ENCODE results near the gene ERN1.

ERN1 gene

DNA sequence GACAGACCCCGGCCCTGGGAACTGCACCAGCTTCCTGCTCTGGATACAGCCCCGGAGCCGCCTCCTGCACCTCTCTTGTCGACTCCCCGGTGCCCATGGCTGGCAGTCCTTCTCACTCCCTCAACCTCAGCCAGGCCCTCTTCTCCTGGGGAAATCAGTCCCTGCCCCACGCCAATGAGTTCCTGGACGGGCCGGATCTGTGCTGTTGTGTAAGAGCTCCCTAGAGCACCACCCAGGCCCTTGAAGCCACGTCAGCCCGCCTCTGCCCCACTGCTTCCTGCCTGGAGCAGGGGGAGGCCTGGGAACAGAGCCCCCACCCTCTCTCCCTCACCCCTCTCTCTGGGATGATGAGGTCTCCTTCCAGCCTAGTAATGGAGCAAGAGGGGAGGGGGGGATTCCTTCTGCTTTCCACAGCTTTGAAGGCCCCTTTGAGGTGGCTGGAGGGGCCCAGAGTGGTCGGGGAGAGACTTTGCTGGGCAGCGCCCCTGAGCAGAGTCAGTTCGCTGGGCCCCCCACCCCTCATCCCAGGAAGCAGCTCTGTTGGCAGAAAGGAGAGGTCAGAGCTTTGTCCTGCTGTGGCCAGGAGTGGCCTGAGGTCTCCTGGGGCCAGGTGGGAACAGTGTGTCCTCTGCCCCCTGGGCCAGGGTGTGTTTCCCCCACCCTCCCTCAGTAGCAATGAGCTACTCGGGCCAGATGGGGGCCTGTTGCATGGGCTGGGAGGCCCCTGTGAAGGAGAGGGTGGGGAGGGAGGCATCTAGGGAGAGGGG is 128.0 kb downstream of the ERN1 start:
- no peak overlapping the region for H3K4me3 ChIP-seq (ENCODE audit: low read length)
- no peaks in the 10 kb centered on the region for H3K27me3 ChIP-seq (ENCODE audit: control insufficient read depth, insufficient read depth, low read length)
- H3K27ac ChIP-seq (ENCODE audit: low read length): no peak overlapping the region
- H3K4me1 ChIP-seq (ENCODE audit: control insufficient read depth, insufficient read depth, low read length): peaks cover 2% of the 10 kb centered on the region
- WGBS (ENCODE audit: insufficient coverage, insufficient read length): no CpG with 5 or more reads among the region's 14 CpGs
- H3K36me3 ChIP-seq (ENCODE audit: control insufficient read depth, insufficient read depth, low read length): no peaks in the 10 kb centered on the region
- DNase-seq (ENCODE audit: low read depth, low spot score): no peak
- H3K9me3 ChIP-seq (ENCODE audit: control insufficient read depth, insufficient read depth, low read length): no peaks in the 10 kb centered on the region

DNA sequence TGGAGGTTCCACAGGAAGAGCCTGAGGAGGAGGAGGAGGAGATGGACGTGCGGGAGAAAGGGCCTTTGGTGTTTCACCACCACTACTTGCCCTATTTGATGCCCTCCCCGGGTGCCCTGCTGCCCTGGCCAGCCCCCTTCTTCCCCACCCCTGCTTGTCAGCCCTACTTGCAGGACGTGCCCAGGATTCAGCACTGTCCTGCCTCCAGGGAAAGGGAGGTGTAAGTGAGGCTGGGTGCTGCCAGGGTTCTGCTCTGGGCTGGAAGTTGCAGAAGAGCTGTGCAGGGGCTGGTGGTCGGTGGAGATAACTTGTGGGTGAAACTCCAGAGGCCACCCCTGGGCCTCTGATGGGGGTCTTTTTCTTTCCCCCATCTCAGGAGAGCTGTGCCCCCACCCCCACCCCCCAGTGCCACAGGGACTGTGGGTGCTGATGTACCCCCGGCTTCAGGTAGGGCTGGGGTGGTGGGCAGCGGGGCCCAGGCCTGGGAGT is 128.8 kb downstream of the ERN1 start:
- no peak for DNase-seq (ENCODE audit: low read depth, low spot score)
- WGBS (ENCODE audit: insufficient coverage, insufficient read length): no CpG with 5 or more reads among the region's 7 CpGs
- H3K4me3 ChIP-seq (ENCODE audit: low read length): no peak overlapping the region
- peaks cover 2% of the 10 kb centered on the region for H3K4me1 ChIP-seq (ENCODE audit: control insufficient read depth, insufficient read depth, low read length)
- no peaks in the 10 kb centered on the region for H3K9me3 ChIP-seq (ENCODE audit: control insufficient read depth, insufficient read depth, low read length)
- no peaks in the 10 kb centered on the region for H3K36me3 ChIP-seq (ENCODE audit: control insufficient read depth, insufficient read depth, low read length)
- H3K27ac ChIP-seq (ENCODE audit: low read length): no peak overlapping the region
- no peaks in the 10 kb centered on the region for H3K27me3 ChIP-seq (ENCODE audit: control insufficient read depth, insufficient read depth, low read length)

DNA sequence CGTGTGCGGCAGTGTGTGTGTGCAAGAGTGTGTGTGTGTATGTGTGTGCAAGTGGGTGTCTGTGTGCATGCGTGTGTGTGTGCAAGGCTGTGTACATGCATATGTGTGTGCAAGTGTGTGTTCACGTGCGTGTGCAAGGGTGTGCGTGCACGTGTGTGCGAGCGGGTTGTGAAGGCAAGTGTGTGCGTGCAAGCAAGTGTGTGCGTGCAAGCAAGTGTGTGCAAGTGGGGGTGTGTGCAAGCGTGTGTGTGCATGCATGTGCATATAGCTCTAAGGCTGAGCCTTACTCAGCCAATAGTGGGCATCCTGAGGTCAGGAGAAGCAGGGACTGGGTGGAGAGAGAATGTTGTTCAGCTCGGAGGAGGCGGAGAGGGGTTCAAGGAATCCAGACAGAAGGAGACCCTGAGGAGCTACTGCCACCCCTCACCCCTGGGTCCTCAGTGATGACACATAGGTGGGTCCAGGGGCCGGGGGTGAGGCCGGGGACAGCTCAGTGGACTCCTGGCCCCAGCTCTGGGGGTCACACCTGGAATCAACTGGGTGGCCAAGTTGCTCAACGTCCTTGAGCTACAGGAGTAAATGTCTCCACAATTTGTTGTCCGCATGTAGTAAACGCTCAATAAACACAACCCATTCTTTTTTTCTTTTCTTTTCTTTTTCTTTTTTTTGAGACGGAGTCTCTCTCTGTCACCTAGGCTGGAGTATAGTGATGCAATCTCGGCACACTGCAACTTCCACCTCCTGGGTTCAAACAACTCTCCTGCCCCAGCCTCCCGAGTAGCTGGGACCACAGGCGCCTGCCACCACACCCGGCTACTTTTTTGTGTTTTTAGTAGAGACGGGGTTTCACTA is 130.0 kb downstream of the ERN1 start:
- H3K4me1 ChIP-seq (ENCODE audit: control insufficient read depth, insufficient read depth, low read length): peaks cover 2% of the 10 kb centered on the region
- WGBS (ENCODE audit: insufficient coverage, insufficient read length): no CpG with 5 or more reads among the region's 25 CpGs
- no peak for DNase-seq (ENCODE audit: low read depth, low spot score)
- no peaks in the 10 kb centered on the region for H3K27me3 ChIP-seq (ENCODE audit: control insufficient read depth, insufficient read depth, low read length)
- H3K27ac ChIP-seq (ENCODE audit: low read length): no peak overlapping the region
- H3K36me3 ChIP-seq (ENCODE audit: control insufficient read depth, insufficient read depth, low read length): no peaks in the 10 kb centered on the region
- H3K9me3 ChIP-seq (ENCODE audit: control insufficient read depth, insufficient read depth, low read length): no peaks in the 10 kb centered on the region
- no peak overlapping the region for H3K4me3 ChIP-seq (ENCODE audit: low read length)

DNA sequence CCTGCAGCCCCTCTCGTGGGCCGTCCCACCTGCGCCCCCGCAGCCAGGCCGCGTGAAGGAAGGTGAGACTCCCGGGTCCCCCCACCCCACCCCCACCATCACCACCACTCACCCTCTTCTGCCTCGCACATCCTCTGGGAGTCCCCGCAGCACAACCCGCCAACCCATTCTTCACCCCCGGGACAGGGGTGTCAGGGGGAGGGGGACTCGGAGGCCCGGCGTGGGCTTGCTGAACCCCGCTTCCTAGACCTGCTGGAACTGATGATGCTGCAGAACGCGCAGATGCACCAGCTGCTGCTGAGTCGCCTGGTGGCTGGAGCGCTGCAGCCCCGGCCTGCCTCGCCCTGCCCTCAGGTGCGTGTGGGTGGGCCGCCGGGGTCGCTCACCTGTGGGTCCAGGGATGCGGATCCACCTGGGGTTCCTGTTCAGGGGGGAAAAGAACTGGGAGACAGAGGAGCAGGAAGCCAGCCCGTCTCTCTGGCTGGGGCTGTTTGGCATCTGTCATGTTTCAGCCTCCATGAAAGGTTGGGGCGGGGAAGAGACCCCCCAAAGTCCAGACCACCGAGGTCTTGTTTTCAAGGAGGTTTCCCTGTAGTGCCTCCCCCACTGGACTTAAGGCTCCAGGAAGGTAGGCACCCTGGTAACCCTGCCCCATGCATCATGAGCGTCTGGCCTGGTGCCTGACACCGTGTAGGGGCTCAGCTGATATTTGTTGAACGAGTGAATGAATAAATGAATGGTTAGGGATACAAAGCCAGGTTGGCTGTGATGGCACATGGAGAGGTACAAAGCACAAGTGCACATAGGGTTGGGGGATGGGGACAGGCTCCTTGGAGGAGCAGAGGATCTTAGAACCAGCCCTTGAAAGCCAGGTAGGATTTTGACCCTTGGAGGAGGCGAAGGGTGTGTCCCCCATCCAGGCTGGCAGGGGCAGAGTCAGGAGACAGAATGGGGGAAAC is 130.9 kb downstream of the ERN1 start:
- Histone ChIP-seq H3K27ac (ENCODE audit: low read length) (no peak overlapping the region), H3K27me3 (ENCODE audit: control insufficient read depth, insufficient read depth, low read length) (no peaks in the 10 kb centered on the region)

DNA sequence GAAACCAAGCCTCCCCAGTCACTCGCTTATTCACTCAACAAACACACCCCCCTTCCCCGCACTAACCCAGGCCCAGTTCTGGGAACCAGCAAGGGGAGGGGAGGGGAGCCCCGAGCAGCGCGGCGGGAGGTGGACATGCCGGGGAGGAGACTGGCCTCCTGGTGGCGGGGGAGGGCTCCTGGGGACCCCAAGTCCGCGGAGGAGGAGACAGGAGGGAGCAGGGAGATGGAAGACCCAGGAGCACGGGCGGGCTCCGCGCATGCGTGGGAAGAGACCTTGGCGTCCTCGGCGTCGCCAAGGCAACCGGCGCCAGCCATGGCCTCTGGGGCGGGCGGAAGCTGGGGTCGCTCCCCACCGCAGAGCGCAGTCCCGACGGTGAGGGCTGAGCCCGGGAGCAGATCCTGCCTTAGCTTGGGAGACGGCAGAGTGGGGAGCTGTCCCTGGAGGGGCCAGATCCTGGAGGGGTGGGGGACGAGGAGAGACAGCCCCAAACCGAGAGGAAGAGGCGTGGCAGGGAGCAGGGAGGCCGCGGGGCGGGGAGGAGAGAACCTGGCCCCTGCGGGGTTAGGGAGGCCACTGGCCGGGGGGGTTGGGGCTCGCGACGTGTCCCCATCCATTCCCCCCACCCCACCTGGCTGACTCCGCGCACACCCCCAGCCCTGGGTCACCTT is 131.8 kb downstream of the ERN1 start, which contains the start of gene PRR29:
Gene PRR29 (plus strand): TSS at position 302 of the 671 bp plus-strand sequence. CDS start 14 bp downstream, at position 316.
- Histone ChIP-seq H3K9me3 (ENCODE audit: control insufficient read depth, insufficient read depth, low read length) (no peaks in the 10 kb centered on the region), H3K27me3 (ENCODE audit: control insufficient read depth, insufficient read depth, low read length) (no peaks in the 10 kb centered on the region), H3K36me3 (ENCODE audit: control insufficient read depth, insufficient read depth, low read length) (no peaks in the 10 kb centered on the region), H3K4me3 (ENCODE audit: low read length) (peak within 1 kb of the TSS; percentile 89), H3K27ac (ENCODE audit: low read length) (no peak within 1 kb of the TSS), H3K4me1 (ENCODE audit: control insufficient read depth, insufficient read depth, low read length) (peaks cover 2% of the 10 kb centered on the region)
- WGBS (ENCODE audit: insufficient coverage, insufficient read length): no CpG with 5 or more reads among the region's 43 CpGs
- peak; percentile 57 for DNase-seq (ENCODE audit: low read depth, low spot score)

More for the DNA sequence above, 130.9 kb downstream of the ERN1 start:
- H3K9me3 ChIP-seq (ENCODE audit: control insufficient read depth, insufficient read depth, low read length): no peaks in the 10 kb centered on the region
- H3K4me3 ChIP-seq (ENCODE audit: low read length): peak overlapping the region; percentile 89; the same call in 1 of the 2 replicates
- WGBS (ENCODE audit: insufficient coverage, insufficient read length): no CpG with 5 or more reads among the region's 33 CpGs
- H3K36me3 ChIP-seq (ENCODE audit: control insufficient read depth, insufficient read depth, low read length): no peaks in the 10 kb centered on the region
- no peak for DNase-seq (ENCODE audit: low read depth, low spot score)
- peaks cover 2% of the 10 kb centered on the region for H3K4me1 ChIP-seq (ENCODE audit: control insufficient read depth, insufficient read depth, low read length)

DNA sequence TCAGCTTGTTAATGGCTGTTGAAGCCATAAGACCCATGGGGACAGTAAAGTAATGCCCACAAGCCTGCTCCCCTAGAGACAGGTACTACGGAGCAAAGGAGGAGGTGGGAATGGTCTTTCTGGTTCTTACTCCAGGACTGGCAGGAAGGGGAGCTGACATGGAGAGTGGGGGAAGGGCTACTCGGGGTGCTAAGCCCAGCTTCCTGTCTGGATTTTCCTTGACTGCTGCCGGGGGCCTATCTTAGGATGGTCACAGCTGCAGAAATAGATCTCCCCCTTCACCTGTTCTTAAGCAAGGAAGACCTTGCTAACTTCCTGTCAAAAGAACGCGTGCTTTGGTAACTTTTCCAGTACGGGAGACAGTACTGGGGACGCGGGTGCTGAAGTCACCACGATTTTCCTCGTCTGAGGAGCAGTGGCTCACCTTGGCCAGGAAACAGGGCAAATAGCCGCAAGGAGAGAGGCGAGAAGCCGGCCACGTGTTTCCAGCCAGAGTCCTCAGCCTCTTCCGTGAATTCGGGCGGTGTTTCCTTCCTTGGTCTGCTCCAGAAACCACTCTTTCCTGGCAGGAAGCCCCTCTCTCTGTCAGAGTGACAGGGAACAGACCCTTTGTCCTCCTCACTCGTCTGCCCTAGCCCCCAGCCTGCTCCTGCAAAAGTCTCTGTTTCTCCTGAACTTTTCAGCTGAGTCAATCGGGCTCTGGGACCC is 132.4 kb downstream of the ERN1 start:
- WGBS (ENCODE audit: insufficient coverage, insufficient read length): no CpG with 5 or more reads among the region's 19 CpGs
- Histone ChIP-seq H3K4me3 (ENCODE audit: low read length) (peak overlapping the region; percentile 89; the same call in 1 of the 2 replicates), H3K9me3 (ENCODE audit: control insufficient read depth, insufficient read depth, low read length) (no peaks in the 10 kb centered on the region), H3K27ac (ENCODE audit: low read length) (no peak overlapping the region), H3K4me1 (ENCODE audit: control insufficient read depth, insufficient read depth, low read length) (peaks cover 2% of the 10 kb centered on the region), H3K27me3 (ENCODE audit: control insufficient read depth, insufficient read depth, low read length) (no peaks in the 10 kb centered on the region), H3K36me3 (ENCODE audit: control insufficient read depth, insufficient read depth, low read length) (no peaks in the 10 kb centered on the region)
- DNase-seq (ENCODE audit: low read depth, low spot score): no peak

DNA sequence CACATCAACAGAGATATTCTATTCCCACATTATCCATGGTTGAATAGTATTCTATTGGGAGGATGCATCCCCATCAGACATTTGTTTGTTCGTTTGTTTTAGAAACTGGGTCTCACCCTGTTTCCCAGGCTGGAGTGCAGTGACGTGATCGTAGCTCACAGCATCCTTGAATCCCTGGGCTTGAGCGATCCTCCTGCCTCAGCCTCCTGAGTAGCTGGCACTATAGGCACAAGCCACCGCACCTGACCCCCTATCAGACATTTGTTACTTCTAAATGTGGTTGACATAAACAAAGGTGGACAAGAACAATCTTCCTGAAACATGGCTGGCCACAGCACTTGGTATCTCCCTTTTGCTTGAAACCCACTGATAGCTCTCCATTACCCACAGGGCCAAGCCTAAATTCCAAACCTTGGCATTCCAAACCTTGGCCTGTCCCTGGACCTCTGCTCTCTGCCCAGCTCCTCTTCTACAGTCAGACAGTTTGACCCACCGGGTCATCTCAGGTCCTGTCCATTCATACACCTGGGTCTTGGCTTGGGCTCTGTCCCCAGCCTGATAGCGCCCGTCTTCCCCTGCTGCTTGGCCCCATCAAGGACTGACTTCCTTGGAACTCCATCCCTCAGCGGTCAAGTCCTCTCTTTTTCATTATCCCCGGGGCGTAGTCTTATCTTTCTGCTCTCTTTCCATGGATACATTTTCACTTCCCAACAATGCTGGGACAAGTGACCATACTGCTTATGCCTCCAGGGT is 133.3 kb downstream of the ERN1 start:
- H3K9me3 ChIP-seq (ENCODE audit: control insufficient read depth, insufficient read depth, low read length): no peaks in the 10 kb centered on the region
- no peak overlapping the region for H3K4me3 ChIP-seq (ENCODE audit: low read length)
- no peak for DNase-seq (ENCODE audit: low read depth, low spot score)
- no CpG with 5 or more reads among the region's 11 CpGs for WGBS (ENCODE audit: insufficient coverage, insufficient read length)
- H3K27me3 ChIP-seq (ENCODE audit: control insufficient read depth, insufficient read depth, low read length): no peaks in the 10 kb centered on the region
- no peak overlapping the region for H3K27ac ChIP-seq (ENCODE audit: low read length)
- peaks cover 2% of the 10 kb centered on the region for H3K4me1 ChIP-seq (ENCODE audit: control insufficient read depth, insufficient read depth, low read length)
- H3K36me3 ChIP-seq (ENCODE audit: control insufficient read depth, insufficient read depth, low read length): no peaks in the 10 kb centered on the region

DNA sequence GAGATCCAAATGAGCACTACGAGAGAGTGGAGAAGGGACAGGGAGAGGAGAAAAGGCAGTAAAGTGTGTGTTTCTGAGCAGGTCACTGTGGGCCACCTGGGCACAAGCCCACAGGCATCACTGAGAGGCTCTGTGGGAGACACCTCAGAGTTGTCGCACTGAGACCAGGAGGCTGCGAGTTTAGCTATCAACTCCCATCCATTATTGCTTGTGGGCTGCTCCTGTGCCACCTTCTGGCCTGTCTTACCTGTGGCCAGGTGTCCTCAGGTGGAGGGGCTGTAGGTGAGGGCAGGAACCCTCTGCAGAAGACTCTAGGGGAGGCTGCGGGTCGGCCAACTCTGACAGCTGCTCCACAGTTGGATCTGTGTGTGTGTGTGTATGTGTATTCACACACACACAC is 134.3 kb downstream of the ERN1 start:
- Histone ChIP-seq H3K9me3 (ENCODE audit: control insufficient read depth, insufficient read depth, low read length) (no peaks in the 10 kb centered on the region), H3K4me1 (ENCODE audit: control insufficient read depth, insufficient read depth, low read length) (peaks cover 2% of the 10 kb centered on the region), H3K4me3 (ENCODE audit: low read length) (no peak overlapping the region), H3K27me3 (ENCODE audit: control insufficient read depth, insufficient read depth, low read length) (no peaks in the 10 kb centered on the region), H3K36me3 (ENCODE audit: control insufficient read depth, insufficient read depth, low read length) (no peaks in the 10 kb centered on the region), H3K27ac (ENCODE audit: low read length) (no peak overlapping the region)
- no CpG with 5 or more reads among the region's 5 CpGs for WGBS (ENCODE audit: insufficient coverage, insufficient read length)
- no peak for DNase-seq (ENCODE audit: low read depth, low spot score)
